A673 (cell line): Measurements from ENCODE around the gene TIMM23B. TPM values are rescaled to one million over a fixed set of nuclear protein-coding genes. Genes with fewer than 3 reads are reported as not detected.
"Not testable (repeated sequence)": the region's sequence is repeated elsewhere in the genome, so short reads cannot be mapped to it uniquely, and the experiment has no call there.

Source experiments
- BruUV-seq: library from RNA; stranded (reverse); fragments of 400-500 nt; replicated peaks from 2 replicates; lab custom pipeline; 2021; lab: Mats Ljungman, UMichigan
- CTCF ChIA-PET: fragments of 300-600 bp; sonication (Branson Sonifier 250); formaldehyde crosslinking; loops from one replicate; lab custom pipeline; 2022; ENCODE audit warnings: antibody characterized with exemption; lab: Charles Lee
- POLR2A ChIA-PET: fragments of 300-600 bp; sonication (Branson Sonifier 250); formaldehyde crosslinking; loops from one replicate; lab custom pipeline; 2022; ENCODE audit warnings: antibody characterized with exemption; ENCODE audit not compliant: low non-redundant PET; lab: Charles Lee
- DNase-seq: peaks from one replicate; pipeline ENCODE4 v3.0.0-alpha.2; 2015; ENCODE audit warnings: low spot score
- H3K27ac ChIP-seq: fragments of 200-600 bp; sonication (generic); 2 replicates; pipeline ENCODE4 v1.5.1; 2016; ENCODE audit warnings: mixed run types, low read depth, mild to moderate bottlenecking, mixed read lengths, antibody characterized with exemption, low read length; ENCODE audit not compliant: poor library complexity, severe bottlenecking
- H3K27me3 ChIP-seq: fragments of 200-600 bp; sonication (generic); replicated peaks from 2 replicates; pipeline ENCODE4 v1.6.1; 2017; ENCODE audit warnings: mixed run types, low read depth, mild to moderate bottlenecking, mixed read lengths, antibody characterized with exemption, low read length; ENCODE audit not compliant: insufficient read depth, poor library complexity
- H3K36me3 ChIP-seq: fragments of 200-600 bp; sonication (generic); 2 replicates; pipeline ENCODE4 v1.6.1; 2016; ENCODE audit warnings: mixed run types, mild to moderate bottlenecking, mixed read lengths, antibody characterized with exemption, low read length; ENCODE audit not compliant: insufficient read depth, poor library complexity, severe bottlenecking
- H3K4me1 ChIP-seq: fragments of 200-600 bp; sonication (generic); 2 replicates; pipeline ENCODE4 v1.6.1; 2017; ENCODE audit warnings: mixed run types, mild to moderate bottlenecking, mixed read lengths, antibody characterized with exemption, low read length; ENCODE audit not compliant: insufficient read depth, poor library complexity, severe bottlenecking
- H3K4me3 ChIP-seq: fragments of 200-600 bp; sonication (generic); 2 replicates; pipeline ENCODE4 v1.5.1; 2016; ENCODE audit warnings: low read depth, mixed run types, mild to moderate bottlenecking, mixed read lengths, low read length; ENCODE audit not compliant: poor library complexity, severe bottlenecking
- H3K9me3 ChIP-seq: fragments of 200-600 bp; sonication (generic); 2 replicates; pipeline ENCODE4 v1.6.1; 2016; ENCODE audit warnings: mixed run types, low read depth, mild to moderate bottlenecking, mixed read lengths, antibody characterized with exemption, low read length; ENCODE audit not compliant: poor library complexity, severe bottlenecking
- intact Hi-C: fragments of 100-400 bp; cut with micrococcal nuclease; formaldehyde crosslinking; loops from one replicate; pipeline ENCODE4 v1.10.0; 2022; ENCODE audit not compliant: unreplicated experiment
- total RNA-seq: library from RNA; stranded (reverse); gene quantifications from 2 replicates; pipeline ENCODE4 v1.2.3, GENCODE V29; 2021

TIMM23B gene
- total RNA-seq, 1 experiment from 2014 or later: 20.6 TPM

- H3K4me1 ChIP-seq, intact Hi-C loops, BruUV-seq, H3K27ac ChIP-seq, H3K27me3 ChIP-seq, H3K36me3 ChIP-seq, H3K4me3 ChIP-seq, H3K9me3 ChIP-seq, POLR2A ChIA-PET, CTCF ChIA-PET, DNase-seq: not testable (repeated sequence)
Observed at GRCh38 chr10:49948142-49948541, 6.3 kb downstream of the TIMM23B start.

GRCh38 chr10:49948737-49949136, 6.9 kb downstream of the TIMM23B start:
- BruUV-seq, POLR2A ChIA-PET, intact Hi-C loops: not testable (repeated sequence)

DNA sequence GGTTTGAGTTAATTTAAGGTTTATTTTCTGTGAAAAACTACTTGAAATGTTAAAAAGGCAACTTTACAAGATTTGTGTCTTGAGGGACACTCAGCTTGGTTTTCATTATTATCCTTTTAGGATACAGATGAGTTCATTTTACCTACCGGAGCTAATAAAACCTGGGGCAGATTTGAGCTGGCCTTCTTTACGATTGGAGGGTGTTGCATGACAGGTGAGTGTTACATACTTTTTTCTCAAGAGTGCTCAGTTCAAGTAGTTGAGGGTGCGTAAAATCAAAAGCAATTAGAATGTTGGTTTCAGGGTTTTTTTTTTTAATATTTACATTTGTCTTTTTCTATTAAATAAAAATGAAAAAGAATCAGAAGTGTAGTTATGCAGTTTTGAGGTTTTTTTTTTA, 10.2 kb downstream of the TIMM23B start:
- POLR2A ChIA-PET, H3K4me3 ChIP-seq, DNase-seq, intact Hi-C loops, H3K36me3 ChIP-seq, H3K9me3 ChIP-seq, CTCF ChIA-PET, H3K27me3 ChIP-seq, H3K4me1 ChIP-seq, H3K27ac ChIP-seq, BruUV-seq: not testable (repeated sequence)

More at GRCh38 chr10:49948737-49949136, 6.9 kb downstream of the TIMM23B start:
- H3K27me3 ChIP-seq, DNase-seq, H3K36me3 ChIP-seq, H3K27ac ChIP-seq, H3K4me1 ChIP-seq, H3K4me3 ChIP-seq, H3K9me3 ChIP-seq, CTCF ChIA-PET: not testable (repeated sequence)

- CTCF ChIA-PET, H3K27me3 ChIP-seq, H3K4me1 ChIP-seq, H3K27ac ChIP-seq, H3K9me3 ChIP-seq, BruUV-seq, H3K4me3 ChIP-seq, H3K36me3 ChIP-seq, POLR2A ChIA-PET, intact Hi-C loops: not testable (repeated sequence)
- DNase-seq: peak; percentile 11
Observed at GRCh38 chr10:49953122-49953521, 11.3 kb downstream of the TIMM23B start.

GRCh38 chr10:49970331-49970857, 28.5 kb downstream of the TIMM23B start:
- CTCF ChIA-PET, H3K27me3 ChIP-seq, BruUV-seq, H3K27ac ChIP-seq, H3K4me3 ChIP-seq, DNase-seq, intact Hi-C loops, H3K9me3 ChIP-seq, POLR2A ChIA-PET, H3K36me3 ChIP-seq, H3K4me1 ChIP-seq: not testable (repeated sequence)

GRCh38 chr10:49971466-49971865, 29.6 kb downstream of the TIMM23B start:
- POLR2A ChIA-PET, H3K4me3 ChIP-seq, DNase-seq, H3K4me1 ChIP-seq, H3K27ac ChIP-seq, CTCF ChIA-PET, intact Hi-C loops, H3K9me3 ChIP-seq, H3K27me3 ChIP-seq, BruUV-seq, H3K36me3 ChIP-seq: not testable (repeated sequence)

DNA sequence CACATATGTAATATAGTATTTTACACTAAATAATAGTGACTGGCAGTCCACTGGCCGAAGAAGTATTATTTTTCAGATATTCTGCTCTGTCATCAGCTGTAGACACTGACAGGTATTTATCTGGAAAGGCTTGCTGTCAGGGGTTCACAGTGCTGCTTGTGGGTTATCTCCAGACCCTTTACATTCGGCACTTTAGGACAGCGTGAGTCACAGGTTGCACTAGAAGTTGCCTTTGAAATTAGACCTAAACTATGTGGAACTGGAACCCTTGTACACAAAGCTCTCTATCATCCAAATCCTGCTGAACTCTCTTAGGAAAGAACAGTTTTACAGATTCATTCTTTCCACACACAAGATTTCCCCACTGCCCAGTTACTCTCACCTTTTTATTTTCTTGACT, 30.2 kb downstream of the TIMM23B start:
- H3K4me3 ChIP-seq, H3K36me3 ChIP-seq, POLR2A ChIA-PET, BruUV-seq, DNase-seq, H3K27ac ChIP-seq, CTCF ChIA-PET, intact Hi-C loops, H3K27me3 ChIP-seq, H3K4me1 ChIP-seq, H3K9me3 ChIP-seq: not testable (repeated sequence)

DNA sequence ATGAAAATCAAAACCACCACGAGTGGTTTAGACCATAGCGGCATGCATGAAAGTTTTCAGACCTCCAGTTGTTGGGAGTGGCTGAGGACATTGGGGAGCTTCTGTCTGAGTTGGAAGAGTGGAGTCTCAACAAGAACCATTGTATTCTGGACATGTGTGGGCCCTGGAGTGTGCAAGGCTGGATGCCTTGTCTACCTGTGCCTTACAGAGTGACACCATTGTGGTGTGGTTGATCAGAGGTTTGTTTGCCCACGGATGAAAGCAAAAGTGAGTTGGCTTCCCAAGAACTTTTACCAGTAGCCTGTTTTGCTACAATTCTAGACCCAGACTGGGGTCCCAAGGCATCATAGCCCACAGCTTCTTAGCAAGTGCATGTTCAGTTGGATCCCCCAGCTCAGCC, 35.9 kb downstream of the TIMM23B start:
- POLR2A ChIA-PET, H3K36me3 ChIP-seq, CTCF ChIA-PET, H3K4me3 ChIP-seq, DNase-seq, BruUV-seq, H3K4me1 ChIP-seq, intact Hi-C loops, H3K9me3 ChIP-seq, H3K27me3 ChIP-seq, H3K27ac ChIP-seq: not testable (repeated sequence)
